ENCODE results near the gene LEF1.
A peak's percentile ranks its signal among the peaks of the same experiment; 100 is the strongest.

LEF1 gene

GRCh38 chr4:108010167-108010566 is 158.6 kb downstream of the LEF1 start:
- DNase-seq: no peak
- H3K4me3 Mint-ChIP-seq: no peak overlapping the region
- no peak for TF ChIP-seq CTCF (IDR thresholded peaks at IDR 0.05)
- peaks cover 33% of the 10 kb centered on the region for H3K9me3 Mint-ChIP-seq
- no peak overlapping the region for H3K27ac Mint-ChIP-seq
- peaks cover 6% of the 10 kb centered on the region for H3K4me1 Mint-ChIP-seq
- H3K27me3 Mint-ChIP-seq (ENCODE audit: low read depth, poor library complexity): no peaks in the 10 kb centered on the region
- peaks cover 93% of the 10 kb centered on the region for H3K36me3 Mint-ChIP-seq (ENCODE audit: low read depth)

DNA sequence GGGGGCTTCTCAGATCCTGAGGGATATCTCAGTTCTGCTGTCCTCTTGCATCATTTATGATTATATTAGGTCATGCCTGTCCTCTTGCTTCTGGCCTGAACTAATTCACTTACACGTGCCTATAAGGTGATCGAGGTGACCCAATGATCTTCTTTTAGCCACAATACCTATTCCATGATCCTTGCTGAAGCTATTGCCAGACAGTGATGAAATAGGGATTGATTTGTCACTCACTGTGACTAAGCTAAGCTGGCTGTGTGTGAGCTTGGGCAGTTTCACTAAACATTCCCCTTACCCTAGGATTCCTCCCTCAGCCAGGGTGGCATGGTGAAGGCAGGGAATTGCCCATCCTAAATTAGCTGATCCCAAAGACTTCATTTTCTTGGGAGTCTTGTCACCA is 160.0 kb downstream of the LEF1 start:
- H3K36me3 Mint-ChIP-seq (ENCODE audit: low read depth): peaks cover 93% of the 10 kb centered on the region
- no peak overlapping the region for H3K27ac Mint-ChIP-seq
- peaks cover 33% of the 10 kb centered on the region for H3K9me3 Mint-ChIP-seq
- TF ChIP-seq CTCF (IDR thresholded peaks at IDR 0.05): no peak
- peaks cover 9% of the 10 kb centered on the region for H3K4me1 Mint-ChIP-seq
- no peak overlapping the region for H3K4me3 Mint-ChIP-seq
- no peak for DNase-seq
- no peaks in the 10 kb centered on the region for H3K27me3 Mint-ChIP-seq (ENCODE audit: low read depth, poor library complexity)

- Mint-ChIP-seq H3K36me3 (ENCODE audit: low read depth) (peaks cover 97% of the 10 kb centered on the region), H3K27ac (no peak overlapping the region), H3K9me3 (peaks cover 36% of the 10 kb centered on the region), H3K4me1 (peaks cover 14% of the 10 kb centered on the region), H3K4me3 (no peak overlapping the region), H3K27me3 (ENCODE audit: low read depth, poor library complexity) (no peaks in the 10 kb centered on the region)
- no peak for TF ChIP-seq CTCF (IDR thresholded peaks at IDR 0.05)
- no peak for DNase-seq
Observed at GRCh38 chr4:108007984-108008383, 160.7 kb downstream of the LEF1 start.

GRCh38 chr4:108006361-108006760 is 162.4 kb downstream of the LEF1 start:
- no peak overlapping the region for H3K27ac Mint-ChIP-seq
- TF ChIP-seq CTCF (IDR thresholded peaks at IDR 0.05): no peak
- H3K27me3 Mint-ChIP-seq (ENCODE audit: low read depth, poor library complexity): no peaks in the 10 kb centered on the region
- H3K36me3 Mint-ChIP-seq (ENCODE audit: low read depth): peaks cover 98% of the 10 kb centered on the region
- peaks cover 44% of the 10 kb centered on the region for H3K9me3 Mint-ChIP-seq
- no peak for DNase-seq
- peaks cover 14% of the 10 kb centered on the region for H3K4me1 Mint-ChIP-seq
- no peak overlapping the region for H3K4me3 Mint-ChIP-seq

DNA sequence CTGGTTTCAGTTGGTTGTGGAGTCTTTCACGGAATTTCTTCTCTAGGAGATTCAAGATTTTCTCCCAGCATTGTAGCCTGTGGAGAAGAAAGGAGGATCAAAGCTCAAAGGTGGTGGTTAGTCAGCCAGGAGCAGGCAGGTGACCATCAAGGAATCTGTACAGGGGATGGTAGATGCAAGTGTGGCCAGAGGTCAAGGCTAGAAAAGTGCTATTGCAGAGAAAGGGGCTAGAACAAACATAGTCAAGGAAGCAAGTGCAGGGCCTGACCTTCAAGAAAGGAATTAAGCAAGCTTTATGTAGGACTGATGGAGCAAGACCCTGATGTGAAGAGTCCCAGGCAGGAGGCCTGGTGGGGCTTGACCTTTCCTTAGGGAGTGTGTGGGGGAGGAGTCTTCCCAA is 162.9 kb downstream of the LEF1 start:
- no peak for DNase-seq
- no peak overlapping the region for H3K4me3 Mint-ChIP-seq
- H3K27ac Mint-ChIP-seq: peak overlapping the region; percentile 37
- H3K36me3 Mint-ChIP-seq (ENCODE audit: low read depth): peaks cover 98% of the 10 kb centered on the region
- H3K27me3 Mint-ChIP-seq (ENCODE audit: low read depth, poor library complexity): peaks cover 2% of the 10 kb centered on the region
- H3K4me1 Mint-ChIP-seq: peaks cover 14% of the 10 kb centered on the region
- TF ChIP-seq CTCF (IDR thresholded peaks at IDR 0.05): no peak
- H3K9me3 Mint-ChIP-seq: peaks cover 45% of the 10 kb centered on the region

DNA sequence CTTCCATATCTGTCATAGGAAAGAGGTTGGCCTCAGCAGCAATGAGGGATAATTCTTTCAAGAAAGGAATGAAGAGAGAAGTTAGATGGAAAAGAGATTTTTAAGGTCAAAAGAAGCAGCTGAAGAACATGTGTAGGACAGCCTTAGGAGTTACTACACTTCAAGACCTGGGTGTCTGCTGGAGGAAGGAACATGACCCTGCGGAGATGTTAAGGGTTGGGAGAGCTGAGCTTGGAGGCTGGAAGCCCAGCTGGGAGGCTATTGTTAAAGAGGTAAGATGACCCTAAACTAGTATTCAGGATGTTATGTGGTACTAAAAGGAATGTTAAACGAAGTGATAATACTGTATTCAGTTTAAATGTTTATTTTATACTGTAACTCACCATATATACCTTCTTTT is 164.1 kb downstream of the LEF1 start:
- Mint-ChIP-seq H3K9me3 (peaks cover 48% of the 10 kb centered on the region), H3K27me3 (ENCODE audit: low read depth, poor library complexity) (peaks cover 5% of the 10 kb centered on the region), H3K4me1 (peaks cover 14% of the 10 kb centered on the region), H3K36me3 (ENCODE audit: low read depth) (peaks cover 98% of the 10 kb centered on the region), H3K27ac (no peak overlapping the region), H3K4me3 (no peak overlapping the region)
- no peak for TF ChIP-seq CTCF (IDR thresholded peaks at IDR 0.05)
- DNase-seq: no peak
